Lung microvascular endothelial cell (primary cell): ENCODE results near the gene TRAT1. TPM values are rescaled to one million over a fixed set of nuclear protein-coding genes. Genes with fewer than 3 reads are reported as not detected.
"Not testable (repeated sequence)": the region's sequence is repeated elsewhere in the genome, so short reads cannot be mapped to it uniquely, and the experiment has no call there.

Experiments
- DNase-seq, 2 donors: peaks; one replicate each; pipeline versions ENCODE4 v3.0.0 to v3.0.0-alpha.2; 2010; ENCODE audit warnings: low read depth in 2 of 2
- total RNA-seq: library from RNA; depleted of rRNA; stranded (reverse); fragments of >200 nt; gene quantifications from 2 replicates; pipeline ENCODE4 v1.2.1, GENCODE V29; 2014

TRAT1 gene
- total RNA-seq: not detected in 2 replicates

GRCh38 chr3:108822123-108822897 is at the start of gene TRAT1:
TRAT1 (plus strand) TSS chr3:108822786; CDS start chr3:108822928, 142 bp downstream.
- no peak for DNase-seq

- no peak for DNase-seq
Measured at GRCh38 chr3:108775649-108776048, 46.9 kb upstream of the TRAT1 start.

GRCh38 chr3:108779496-108779895 is 43.1 kb upstream of the TRAT1 start:
- DNase-seq: no peak

- DNase-seq: no peak
Measured at GRCh38 chr3:108780235-108780634, 42.4 kb upstream of the TRAT1 start.

GRCh38 chr3:108791473-108791872 is 31.1 kb upstream of the TRAT1 start:
- DNase-seq: no peak

- DNase-seq: no peak
Measured at GRCh38 chr3:108804437-108804836, 18.1 kb upstream of the TRAT1 start.

- DNase-seq: no peak
Measured at GRCh38 chr3:108804966-108805365, 17.6 kb upstream of the TRAT1 start.

- DNase-seq: no peak
Measured at GRCh38 chr3:108806316-108806715, 16.3 kb upstream of the TRAT1 start.

GRCh38 chr3:108818404-108818803 is 4.2 kb upstream of the TRAT1 start:
- peak; percentile 29 to 33 for DNase-seq

GRCh38 chr3:108820586-108820985 is 2.0 kb upstream of the TRAT1 start:
- no peak for DNase-seq

- DNase-seq: no peak
Measured at GRCh38 chr3:108823227-108823626, 641 bp downstream of the TRAT1 start.

GRCh38 chr3:108823803-108824202 is 1.2 kb downstream of the TRAT1 start:
- not testable (repeated sequence) for DNase-seq

- no peak for DNase-seq
Measured at GRCh38 chr3:108826309-108827187, 4.0 kb downstream of the TRAT1 start.

GRCh38 chr3:108830381-108830780 is 7.8 kb downstream of the TRAT1 start:
- no peak for DNase-seq

- DNase-seq: no peak
Measured at GRCh38 chr3:108830991-108831614, 8.5 kb downstream of the TRAT1 start.

GRCh38 chr3:108833611-108834010 is 11.0 kb downstream of the TRAT1 start:
- DNase-seq: no peak

GRCh38 chr3:108834551-108834950 is 12.0 kb downstream of the TRAT1 start:
- no peak for DNase-seq

GRCh38 chr3:108835101-108835500 is 12.5 kb downstream of the TRAT1 start:
- DNase-seq: no peak

GRCh38 chr3:108838436-108838835 is 15.8 kb downstream of the TRAT1 start:
- no peak for DNase-seq

GRCh38 chr3:108845709-108846293 is 23.2 kb downstream of the TRAT1 start:
- no peak for DNase-seq

GRCh38 chr3:108847187-108847586 is 24.6 kb downstream of the TRAT1 start:
- DNase-seq: no peak

- no peak for DNase-seq
Measured at GRCh38 chr3:108849075-108849474, 26.5 kb downstream of the TRAT1 start.
